GM18502 (cell line): ENCODE measurements around the gene LEMD1.
"Not testable (repeated sequence)": the region's sequence is repeated elsewhere in the genome, so short reads cannot be mapped to it uniquely, and the experiment has no call there.

Source experiments
- ATAC-seq: cut with Tn5 transposase; IDR thresholded peaks from one replicate; pipeline ENCODE4 v1.9.1; 2021; ENCODE audit warnings: mild to moderate bottlenecking; ENCODE audit not compliant: unreplicated experiment, poor library complexity

The LEMD1 gene

GRCh38 chr1:205432116-205432515 lies 10.3 kb upstream of the LEMD1 start:
- ATAC-seq, result no peak

DNA sequence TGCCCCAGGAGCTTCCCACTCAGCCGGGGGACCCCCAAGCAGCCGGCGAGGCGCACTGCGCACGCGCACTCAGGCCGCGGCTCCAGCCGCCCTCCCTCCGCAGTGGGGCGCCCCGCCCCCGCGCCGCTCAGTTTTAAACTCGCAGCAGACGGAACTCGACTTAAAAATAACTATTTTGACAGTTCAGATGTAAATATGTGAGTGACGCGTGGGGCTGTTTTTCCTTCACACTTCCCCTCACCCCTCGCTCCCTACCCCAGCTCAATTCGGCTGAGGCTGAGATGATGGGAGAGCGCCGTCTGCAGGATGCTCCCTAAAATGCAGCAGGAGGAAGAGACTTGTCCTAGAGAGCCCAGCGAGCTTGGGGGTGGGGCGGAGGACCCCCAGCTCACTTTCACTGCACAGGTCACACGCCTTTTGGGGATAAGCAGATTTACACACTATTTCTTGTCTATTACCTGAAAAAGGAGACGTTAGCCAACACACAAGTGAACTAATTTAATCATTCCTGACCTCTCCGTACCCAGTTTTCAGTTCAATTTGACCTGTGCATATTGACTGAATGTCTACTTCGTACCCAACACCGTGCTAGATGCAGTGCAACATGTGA lies 8.9 kb upstream of the LEMD1 start:
- ATAC-seq, result no peak

GRCh38 chr1:205429762-205430695 lies 8.2 kb upstream of the LEMD1 start:
- ATAC-seq, result no peak

- ATAC-seq, result no peak
These were observed 3.2 kb upstream of the LEMD1 start for GRCh38 chr1:205424901-205425600.

- ATAC-seq, result no peak
These were observed 2.1 kb upstream of the LEMD1 start for GRCh38 chr1:205423814-205424399.

GRCh38 chr1:205422993-205423642 lies 1.3 kb upstream of the LEMD1 start:
- ATAC-seq, result no peak

- ATAC-seq, result no peak
These were observed 918 bp downstream of the LEMD1 start for GRCh38 chr1:205420938-205421337.

DNA sequence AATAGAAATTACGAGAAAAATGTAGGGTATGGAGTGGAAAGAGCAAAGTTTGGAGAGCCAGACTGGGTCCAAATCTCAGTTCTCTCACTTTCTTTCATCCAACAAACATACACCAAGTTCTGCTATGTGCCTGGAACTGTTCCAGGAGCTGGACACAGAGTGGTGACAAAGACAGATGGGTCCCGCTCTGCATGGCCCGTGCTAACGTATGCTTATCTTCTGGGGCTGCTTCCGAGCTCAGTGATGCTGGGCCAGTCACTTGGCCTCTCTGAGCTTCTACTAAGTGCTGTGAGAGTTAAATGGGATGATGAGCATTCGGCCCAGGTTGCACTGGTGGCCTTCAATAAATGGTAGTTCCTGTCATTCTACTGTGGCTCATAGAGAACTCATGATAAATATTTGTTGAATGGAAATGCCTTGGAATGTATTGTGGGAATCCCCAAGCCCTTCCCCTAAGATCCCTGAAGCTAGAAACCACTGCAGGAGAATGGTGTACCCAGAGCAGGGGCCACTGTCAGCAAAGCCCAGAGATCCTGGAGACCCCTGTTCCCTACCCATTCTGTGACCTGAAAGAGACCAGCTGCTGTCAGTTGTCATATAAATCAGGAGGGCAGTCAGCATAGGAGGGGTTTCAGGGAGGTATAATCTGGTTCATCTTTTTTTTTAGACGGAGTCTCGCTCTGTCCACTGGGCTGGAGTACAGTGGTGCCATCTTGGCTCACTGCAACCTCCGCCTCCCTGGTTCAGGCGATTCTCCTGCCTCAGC lies 3.8 kb downstream of the LEMD1 start:
- no peak for ATAC-seq

GRCh38 chr1:205416322-205416721 lies 5.5 kb downstream of the LEMD1 start:
- ATAC-seq, result no peak

GRCh38 chr1:205410581-205411298 lies 11.1 kb downstream of the LEMD1 start:
- ATAC-seq, result no peak

GRCh38 chr1:205407970-205408369 lies 13.9 kb downstream of the LEMD1 start:
- no peak for ATAC-seq

DNA sequence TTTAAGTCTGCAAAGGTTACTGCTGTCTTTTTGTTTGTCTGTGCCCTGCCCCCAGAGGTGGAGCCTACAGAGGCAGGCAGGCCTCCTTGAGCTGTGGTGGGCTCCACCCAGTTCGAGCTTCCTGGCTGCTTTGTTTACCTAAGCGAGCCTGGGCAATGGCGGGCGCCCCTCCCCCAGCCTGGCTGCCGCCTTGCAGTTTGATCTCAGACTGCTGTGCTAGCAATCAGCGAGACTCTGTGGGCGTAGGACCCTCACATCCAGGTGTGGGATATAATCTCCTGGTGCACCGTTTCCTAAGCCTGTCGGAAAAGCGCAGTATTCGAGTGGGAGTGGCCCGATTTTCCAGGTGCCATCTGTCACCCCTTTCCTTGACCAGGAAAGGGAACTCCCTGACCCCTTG lies 15.6 kb downstream of the LEMD1 start:
- ATAC-seq, result not testable (repeated sequence)

DNA sequence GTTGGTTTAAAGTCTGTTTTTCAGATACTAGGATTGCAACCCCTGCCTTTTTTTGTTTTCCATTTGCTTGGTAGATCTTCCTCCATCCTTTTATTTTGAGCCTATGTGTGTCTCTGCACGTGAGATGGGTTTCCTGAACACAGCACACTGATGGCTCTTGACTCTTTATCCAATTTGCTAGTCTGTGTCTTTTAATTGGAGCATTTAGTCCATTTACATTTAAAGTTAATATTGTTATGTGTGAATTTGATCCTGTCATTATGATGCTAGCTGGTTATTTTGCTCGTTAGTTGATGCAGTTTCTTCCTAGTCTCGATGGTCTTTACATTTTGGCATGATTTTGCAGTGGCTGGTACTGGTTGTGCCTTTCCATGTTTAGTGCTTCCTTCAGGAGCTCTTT lies 17.4 kb downstream of the LEMD1 start:
- not testable (repeated sequence) for ATAC-seq

DNA sequence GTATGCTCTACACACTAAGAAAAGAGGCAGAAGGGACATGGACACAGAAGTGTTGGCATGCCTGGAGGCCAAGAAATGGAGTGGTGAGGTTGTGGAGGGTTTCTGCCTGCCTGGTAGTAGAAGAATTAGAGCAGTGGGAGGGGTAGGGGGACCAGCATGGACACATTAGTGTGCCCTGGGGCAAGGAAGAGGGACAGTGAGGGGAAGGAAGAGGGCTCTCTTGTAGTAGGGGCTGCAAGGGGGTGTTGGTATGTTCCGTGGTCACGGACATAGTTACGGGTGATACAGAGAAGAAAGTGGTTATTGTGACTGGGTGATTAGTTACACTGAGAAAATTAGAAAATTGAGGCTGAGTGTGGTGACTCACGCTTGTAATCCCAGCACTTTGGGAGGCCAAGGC lies 23.3 kb downstream of the LEMD1 start:
- no peak for ATAC-seq

GRCh38 chr1:205396967-205397616 lies 24.8 kb downstream of the LEMD1 start:
- no peak for ATAC-seq

DNA sequence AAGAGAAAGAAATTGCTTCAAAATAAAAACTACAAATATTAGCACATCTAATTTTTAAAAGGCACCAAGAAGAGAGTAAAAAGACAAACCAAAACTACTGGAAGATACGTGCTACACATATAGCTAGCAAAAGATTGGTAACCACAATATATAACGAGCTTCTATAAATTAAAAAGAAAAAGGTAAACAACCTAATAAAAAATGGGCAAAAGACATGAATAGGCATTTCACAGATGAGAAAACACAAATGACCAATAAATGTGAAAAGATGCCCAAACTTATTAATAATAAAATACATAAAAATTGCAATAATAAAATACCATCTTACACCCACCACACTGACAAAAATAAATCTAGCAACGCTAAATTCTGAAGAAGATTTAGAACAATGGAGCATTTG lies 26.2 kb downstream of the LEMD1 start:
- ATAC-seq, result no peak

- no peak for ATAC-seq
These were observed 29.2 kb downstream of the LEMD1 start for GRCh38 chr1:205392650-205393049.

DNA sequence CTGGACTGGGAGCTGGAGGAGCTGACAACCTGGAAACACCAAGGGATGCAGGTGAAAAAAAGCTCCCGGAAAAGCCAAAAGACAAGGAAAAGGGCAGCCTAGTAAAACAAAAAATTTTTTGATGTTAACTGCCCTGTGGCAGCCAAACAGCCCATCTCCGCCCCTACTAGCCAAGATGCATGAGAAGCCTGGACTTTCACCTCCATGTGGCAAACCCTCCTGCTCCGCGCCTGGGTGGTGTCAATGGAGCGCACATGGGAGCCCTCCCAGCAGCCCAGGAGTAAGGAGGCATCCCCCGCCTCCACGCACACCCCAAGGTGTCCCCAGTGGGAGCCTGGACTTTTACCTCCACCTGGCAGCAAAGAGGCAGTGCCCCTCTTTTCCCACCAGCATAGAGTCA lies 30.5 kb downstream of the LEMD1 start:
- ATAC-seq, result no peak
